MG63 (cell line): ENCODE results near the gene SLC5A1. TPM values are rescaled to one million over a fixed set of nuclear protein-coding genes. Genes with fewer than 3 reads are reported as not detected.
"Not testable (repeated sequence)": the region's sequence is repeated elsewhere in the genome, so short reads cannot be mapped to it uniquely, and the experiment has no call there.

Experiments
- DNase-seq: peaks from one replicate; pipeline ENCODE4 v3.0.0-alpha.2; 2020
- H3K27me3 ChIP-seq: fragments of 250-450 bp; sonication (Bioruptor Pico); 2 replicates; pipeline ENCODE4 v1.5.1; 2020; ENCODE audit warnings: mild to moderate bottlenecking, moderate library complexity
- H3K36me3 ChIP-seq: fragments of 250-450 bp; sonication (Bioruptor Pico); 2 replicates; pipeline ENCODE4 v1.5.1; 2020; ENCODE audit warnings: mild to moderate bottlenecking, moderate library complexity
- H3K4me3 ChIP-seq: fragments of 250-450 bp; sonication (Bioruptor Pico); 2 replicates; pipeline ENCODE4 v1.5.1; 2020; ENCODE audit warnings: mild to moderate bottlenecking, moderate library complexity
- H3K9me3 ChIP-seq: fragments of 250-450 bp; sonication (Bioruptor Pico); 2 replicates; pipeline ENCODE4 v1.5.1; 2020; ENCODE audit warnings: mild to moderate bottlenecking, moderate library complexity
- total RNA-seq: library from RNA; depleted of rRNA; stranded (reverse); fragments of >200 nt; shearing (Covaris generic); gene quantifications from 2 replicates; pipeline ENCODE4 v1.2.3, GENCODE V29; 2014; ENCODE audit warnings: low replicate concordance

Gene SLC5A1
- total RNA-seq, 1 experiment from 2014 or later, result not detected

- Histone ChIP-seq H3K27me3 (no peaks in the 10 kb centered on the region), H3K9me3 (no peaks in the 10 kb centered on the region), H3K4me3 (no peak overlapping the region), H3K36me3 (no peaks in the 10 kb centered on the region)
- DNase-seq, result no peak
Measured at GRCh38 chr22:32119568-32120235, 76.6 kb downstream of the SLC5A1 start.

DNA sequence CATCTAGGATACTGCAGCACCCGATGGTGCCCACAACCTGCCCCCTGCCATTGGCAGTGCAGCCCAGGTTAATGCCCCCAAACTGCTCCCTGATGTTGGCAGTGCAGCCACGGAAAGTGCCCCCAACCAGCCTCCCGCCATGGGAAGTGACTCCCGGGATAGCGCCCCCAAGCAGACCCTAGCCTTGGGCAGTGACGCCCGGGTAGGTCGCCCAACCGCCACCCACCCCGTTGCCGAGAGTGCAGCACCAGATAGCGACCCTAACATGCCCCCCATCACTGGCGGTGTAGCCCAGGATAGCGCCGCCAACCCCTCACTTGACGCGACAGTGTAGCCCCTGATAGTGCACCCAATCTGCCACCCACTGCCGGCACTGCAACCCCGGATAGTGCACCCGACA is 77.5 kb downstream of the SLC5A1 start:
- Histone ChIP-seq H3K9me3 (no peaks in the 10 kb centered on the region), H3K36me3 (no peaks in the 10 kb centered on the region), H3K27me3 (no peaks in the 10 kb centered on the region), H3K4me3 (no peak overlapping the region)
- no peak for DNase-seq

DNA sequence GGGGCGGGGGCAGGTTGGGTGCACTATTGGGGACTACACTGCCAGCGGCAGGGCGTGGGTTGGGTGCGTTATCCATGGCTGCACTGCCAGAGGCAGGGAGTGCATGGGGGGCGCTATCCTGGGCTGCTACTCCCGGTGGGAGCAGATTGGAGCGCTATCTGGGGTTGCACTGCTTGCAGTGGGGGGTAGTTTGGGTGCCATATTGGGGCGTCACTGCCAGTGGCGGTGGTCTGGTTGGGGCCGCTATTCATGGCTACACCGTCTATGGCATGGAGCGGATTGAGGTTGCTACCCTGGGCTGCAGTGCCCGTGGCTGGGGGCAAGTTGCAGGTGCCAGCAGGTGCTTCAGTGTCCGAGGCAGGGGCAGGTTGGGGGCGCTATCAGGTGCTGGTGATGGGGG is 79.8 kb downstream of the SLC5A1 start:
- no peak for DNase-seq
- Histone ChIP-seq H3K9me3 (no peaks in the 10 kb centered on the region), H3K4me3 (no peak overlapping the region), H3K36me3 (no peaks in the 10 kb centered on the region), H3K27me3 (no peaks in the 10 kb centered on the region)

GRCh38 chr22:32123657-32124056 is 80.6 kb downstream of the SLC5A1 start:
- H3K4me3 ChIP-seq, result no peak overlapping the region
- no peaks in the 10 kb centered on the region for H3K36me3 ChIP-seq
- H3K27me3 ChIP-seq, result no peaks in the 10 kb centered on the region
- no peaks in the 10 kb centered on the region for H3K9me3 ChIP-seq
- DNase-seq, result no peak

GRCh38 chr22:32127904-32128303 is 84.8 kb downstream of the SLC5A1 start:
- no peak for DNase-seq
- Histone ChIP-seq H3K27me3 (no peaks in the 10 kb centered on the region), H3K4me3 (no peak overlapping the region), H3K9me3 (no peaks in the 10 kb centered on the region), H3K36me3 (no peaks in the 10 kb centered on the region)

GRCh38 chr22:32130464-32130863 is 87.4 kb downstream of the SLC5A1 start:
- Histone ChIP-seq H3K4me3 (no peak overlapping the region), H3K27me3 (no peaks in the 10 kb centered on the region), H3K36me3 (no peaks in the 10 kb centered on the region), H3K9me3 (no peaks in the 10 kb centered on the region)
- DNase-seq, result no peak

DNA sequence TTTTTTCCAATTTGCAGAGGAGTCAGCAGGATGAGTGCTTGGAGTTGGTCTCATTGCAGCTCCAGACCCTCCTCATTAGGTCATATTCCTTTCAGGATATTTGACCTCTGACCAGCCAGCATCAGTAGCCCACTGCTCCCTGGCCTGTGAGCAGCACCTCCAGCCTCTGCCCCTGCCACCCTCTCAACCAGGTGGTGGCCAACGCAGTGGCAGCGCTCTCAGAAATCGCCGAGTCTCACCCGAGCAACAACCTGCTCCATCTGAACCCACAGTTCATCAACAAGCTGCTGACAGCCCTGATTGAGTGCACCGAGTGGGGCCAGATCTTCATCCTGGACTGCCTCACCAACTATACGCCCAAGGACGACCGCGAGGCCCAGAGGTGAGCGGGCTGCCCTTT is 89.1 kb downstream of the SLC5A1 start:
- no peaks in the 10 kb centered on the region for H3K9me3 ChIP-seq
- no peaks in the 10 kb centered on the region for H3K36me3 ChIP-seq
- H3K27me3 ChIP-seq, result no peaks in the 10 kb centered on the region
- H3K4me3 ChIP-seq, result no peak overlapping the region
- DNase-seq, result no peak

- no peaks in the 10 kb centered on the region for H3K9me3 ChIP-seq
- no peaks in the 10 kb centered on the region for H3K36me3 ChIP-seq
- H3K27me3 ChIP-seq, result no peaks in the 10 kb centered on the region
- DNase-seq, result no peak
- H3K4me3 ChIP-seq, result no peak overlapping the region
Measured at GRCh38 chr22:32132783-32133182, 89.7 kb downstream of the SLC5A1 start.

GRCh38 chr22:32134796-32135195 is 91.7 kb downstream of the SLC5A1 start:
- DNase-seq, H3K9me3 ChIP-seq, H3K27me3 ChIP-seq, H3K4me3 ChIP-seq, H3K36me3 ChIP-seq: not testable (repeated sequence)

GRCh38 chr22:32135958-32136357 is 92.9 kb downstream of the SLC5A1 start:
- peak; percentile 30 for DNase-seq

GRCh38 chr22:32136881-32137280 is 93.8 kb downstream of the SLC5A1 start:
- not testable (repeated sequence) for H3K4me3 ChIP-seq, DNase-seq, H3K27me3 ChIP-seq, H3K9me3 ChIP-seq, H3K36me3 ChIP-seq

More at GRCh38 chr22:32135958-32136357, 92.9 kb downstream of the SLC5A1 start:
- H3K27me3 ChIP-seq, H3K9me3 ChIP-seq, H3K36me3 ChIP-seq, H3K4me3 ChIP-seq: not testable (repeated sequence)

DNA sequence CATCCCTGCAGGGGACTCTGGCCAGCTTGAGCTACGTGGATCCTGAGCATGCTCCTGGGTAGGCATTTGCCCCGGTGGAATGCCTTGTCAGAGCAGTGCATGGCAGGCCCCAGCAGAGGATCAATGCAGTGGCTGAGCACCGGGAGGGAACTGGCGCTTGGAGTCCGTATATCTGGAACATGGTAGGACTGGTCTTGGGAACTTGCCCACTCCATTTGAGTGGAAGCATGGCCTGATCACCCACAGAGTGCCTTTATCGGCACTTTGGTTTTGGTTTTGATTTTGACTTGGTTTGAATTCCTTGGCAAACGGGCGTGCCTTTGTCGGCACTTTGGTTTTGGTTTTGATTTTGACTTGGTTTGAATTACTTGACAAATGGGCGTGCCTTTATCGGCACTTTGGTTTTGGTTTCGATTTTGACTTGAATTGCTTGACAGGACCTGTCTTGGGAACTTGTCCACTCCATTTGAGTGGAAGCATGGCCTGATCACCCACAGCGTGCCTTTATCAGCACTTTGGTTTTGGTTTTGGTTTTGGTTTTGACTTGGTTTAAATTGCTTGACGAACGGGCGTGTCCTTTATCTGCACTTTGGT is 94.8 kb downstream of the SLC5A1 start:
- H3K27me3 ChIP-seq, H3K36me3 ChIP-seq, H3K9me3 ChIP-seq: not testable (repeated sequence)
- peak; percentile 53 for DNase-seq
- H3K4me3 ChIP-seq, result peak overlapping the region; percentile 47

DNA sequence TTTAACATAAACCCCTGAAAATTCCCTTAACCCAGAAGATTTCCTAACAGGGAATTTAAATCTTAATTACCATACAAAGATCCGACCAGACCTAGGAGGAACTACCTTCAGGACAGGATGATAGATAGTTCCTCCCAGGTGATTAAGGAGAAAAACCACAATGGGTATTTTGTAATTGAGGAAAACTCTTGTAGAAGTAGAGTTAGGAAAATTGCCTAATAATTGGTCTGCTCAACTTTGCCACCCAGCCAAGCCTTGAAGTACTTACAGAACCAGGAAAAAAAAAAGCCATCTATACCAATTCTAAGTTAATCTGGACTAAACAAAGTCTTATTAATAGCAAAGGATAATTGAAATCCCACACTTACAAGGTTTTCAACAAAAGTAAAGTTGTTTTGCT is 95.5 kb downstream of the SLC5A1 start:
- peak overlapping the region; percentile 47; the same call in 1 of the 2 replicates for H3K4me3 ChIP-seq
- not testable (repeated sequence) for H3K27me3 ChIP-seq, H3K36me3 ChIP-seq, H3K9me3 ChIP-seq, DNase-seq

GRCh38 chr22:32140688-32141087 is 97.6 kb downstream of the SLC5A1 start:
- H3K9me3 ChIP-seq, DNase-seq, H3K36me3 ChIP-seq, H3K27me3 ChIP-seq, H3K4me3 ChIP-seq: not testable (repeated sequence)

DNA sequence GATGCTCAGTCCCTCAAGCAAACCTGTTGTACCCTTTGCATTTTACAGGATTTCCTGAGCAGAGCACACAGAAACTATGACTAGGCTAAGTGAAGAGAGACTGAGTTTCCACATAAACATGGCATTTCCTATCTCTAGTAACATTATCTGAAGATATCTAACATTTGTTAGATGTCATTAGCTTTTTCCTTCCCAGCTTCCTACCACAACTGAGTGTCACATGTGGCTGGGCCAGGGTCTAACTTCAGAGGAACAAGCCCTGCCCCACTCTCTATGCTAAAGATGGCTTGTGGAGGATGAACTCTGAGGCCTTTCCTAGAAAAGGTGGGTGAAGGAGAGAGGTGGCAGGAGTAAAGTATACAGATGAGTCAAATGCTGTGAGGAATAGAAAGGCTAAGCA is 99.5 kb downstream of the SLC5A1 start:
- Histone ChIP-seq H3K4me3 (no peak overlapping the region), H3K9me3 (peaks cover 2% of the 10 kb centered on the region; the same call in 1 of the 2 replicates), H3K36me3 (no peaks in the 10 kb centered on the region), H3K27me3 (no peaks in the 10 kb centered on the region)
- no peak for DNase-seq

- no peak for DNase-seq
- no peaks in the 10 kb centered on the region for H3K36me3 ChIP-seq
- no peak overlapping the region for H3K4me3 ChIP-seq
- H3K27me3 ChIP-seq, result no peaks in the 10 kb centered on the region
- peaks cover 2% of the 10 kb centered on the region; the same call in 1 of the 2 replicates for H3K9me3 ChIP-seq
Measured at GRCh38 chr22:32144496-32145274, 101.6 kb downstream of the SLC5A1 start.

DNA sequence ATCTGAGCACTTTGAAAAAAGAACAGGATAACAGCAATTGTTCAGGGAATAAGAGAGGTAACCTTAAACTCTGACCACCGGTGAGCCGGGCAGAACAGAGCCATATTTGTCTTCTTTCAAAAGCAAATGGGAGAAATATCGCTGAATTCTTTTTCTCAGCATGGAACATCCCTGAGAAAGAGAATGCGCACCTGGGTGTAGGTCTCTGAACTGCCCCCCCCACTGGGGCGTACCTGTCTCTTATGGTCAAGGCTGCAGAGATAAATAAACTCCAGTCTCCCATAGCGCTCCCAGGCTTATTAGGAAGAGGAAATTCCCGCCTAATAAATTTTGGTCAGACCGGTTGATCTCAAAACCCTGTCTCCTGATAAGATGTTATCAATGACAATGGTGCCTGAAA is 104.1 kb downstream of the SLC5A1 start:
- not testable (repeated sequence) for H3K4me3 ChIP-seq, DNase-seq, H3K9me3 ChIP-seq, H3K36me3 ChIP-seq, H3K27me3 ChIP-seq

- not testable (repeated sequence) for H3K36me3 ChIP-seq, DNase-seq
Measured at GRCh38 chr22:32148372-32148771, 105.3 kb downstream of the SLC5A1 start.

More at GRCh38 chr22:32148372-32148771, 105.3 kb downstream of the SLC5A1 start:
- not testable (repeated sequence) for H3K9me3 ChIP-seq, H3K4me3 ChIP-seq, H3K27me3 ChIP-seq
